Endometrial microvascular endothelial cells (primary cell): ENCODE results near the gene CDH4. TPM values are rescaled to one million over a fixed set of nuclear protein-coding genes. Genes with fewer than 3 reads are reported as not detected.

Experiments
- in situ Hi-C: cut with HindIII; loops from 2 replicates; pipeline ENCODE4 v1.10.0; 2017; ENCODE audit warnings: low sequenced_read_pairs, low pct_unique_long_range_greater_than_20kb; ENCODE audit errors: inconsistent ontology term
- total RNA-seq: library from RNA; depleted of rRNA; stranded (reverse); fragments of >200 nt; gene quantifications from one replicate; pipeline ENCODE4 v1.2.3, GENCODE V29; 2015; ENCODE audit errors: inconsistent ontology term

The CDH4 gene
- total RNA-seq, 1 donor from 2014 or later: 31.2 TPM

- in situ Hi-C loops: no loop called here
These were observed 93.6 kb downstream of the CDH4 start for GRCh38 chr20:61345656-61346055.

- in situ Hi-C loops: no loop called here
These were observed 94.9 kb downstream of the CDH4 start for GRCh38 chr20:61346996-61347395.

GRCh38 chr20:61347443-61347842 is 95.4 kb downstream of the CDH4 start:
- in situ Hi-C loops: no loop called here

GRCh38 chr20:61349447-61350165 is 97.5 kb downstream of the CDH4 start:
- in situ Hi-C loops: loop anchor here (10.0 kb wide), 1 partner anchor 115 kb away; no protein-coding TSS in a partner anchor

GRCh38 chr20:61350500-61351250 is 98.6 kb downstream of the CDH4 start:
- in situ Hi-C loops: loop anchor here (10.0 kb wide), 1 partner anchor 116 kb away; no protein-coding TSS in a partner anchor

- in situ Hi-C loops: loop anchor here (10.0 kb wide), 1 partner anchor 118 kb away; no protein-coding TSS in a partner anchor
These were observed 100.5 kb downstream of the CDH4 start for GRCh38 chr20:61352346-61353260.

GRCh38 chr20:61353261-61354000 is 101.4 kb downstream of the CDH4 start:
- in situ Hi-C loops: loop anchor here (10.0 kb wide), 1 partner anchor 119 kb away; no protein-coding TSS in a partner anchor

GRCh38 chr20:61354001-61354390 is 101.9 kb downstream of the CDH4 start:
- in situ Hi-C loops: loop anchor here (10.0 kb wide), 1 partner anchor 119 kb away; no protein-coding TSS in a partner anchor

- in situ Hi-C loops: loop anchor here (10.0 kb wide), 1 partner anchor 120 kb away; no protein-coding TSS in a partner anchor
These were observed 102.4 kb downstream of the CDH4 start for GRCh38 chr20:61354501-61354900.

GRCh38 chr20:61354901-61355495 is 102.9 kb downstream of the CDH4 start:
- in situ Hi-C loops: loop anchor here (10.0 kb wide), 1 partner anchor 120 kb away; no protein-coding TSS in a partner anchor

GRCh38 chr20:61355585-61355984 is 103.5 kb downstream of the CDH4 start:
- in situ Hi-C loops: loop anchor here (10.0 kb wide), 1 partner anchor 121 kb away; no protein-coding TSS in a partner anchor

GRCh38 chr20:61356196-61356595 is 104.1 kb downstream of the CDH4 start:
- in situ Hi-C loops: loop anchor here (10.0 kb wide), 1 partner anchor 121 kb away; no protein-coding TSS in a partner anchor

- in situ Hi-C loops: loop anchor here (10.0 kb wide), 1 partner anchor 122 kb away; no protein-coding TSS in a partner anchor
These were observed 105.1 kb downstream of the CDH4 start for GRCh38 chr20:61357119-61357518.

GRCh38 chr20:61359254-61359653 is 107.2 kb downstream of the CDH4 start:
- in situ Hi-C loops: loop anchor here (10.0 kb wide), 1 partner anchor 124 kb away; no protein-coding TSS in a partner anchor

GRCh38 chr20:61360296-61360695 is 108.2 kb downstream of the CDH4 start:
- in situ Hi-C loops: no loop called here

- in situ Hi-C loops: no loop called here
These were observed 108.9 kb downstream of the CDH4 start for GRCh38 chr20:61360940-61361339.

GRCh38 chr20:61361501-61361900 is 109.4 kb downstream of the CDH4 start:
- in situ Hi-C loops: no loop called here
